Activated CD8-positive, alpha-beta memory T cell treated with anti-CD3 and anti-CD28 coated beads for 1 hour (primary cell): Measurements from ENCODE around the gene VAV2.
"Not testable (repeated sequence)": the region's sequence is repeated elsewhere in the genome, so short reads cannot be mapped to it uniquely, and the experiment has no call there.

Experiments
- DNase-seq, 2 donors: peaks; one replicate each; pipeline ENCODE4 v3.0.0-alpha.2; 2020; ENCODE audit warnings: low read depth in 1 of 2; ENCODE audit errors: extremely low read depth in 1 of 2

Gene VAV2

DNA sequence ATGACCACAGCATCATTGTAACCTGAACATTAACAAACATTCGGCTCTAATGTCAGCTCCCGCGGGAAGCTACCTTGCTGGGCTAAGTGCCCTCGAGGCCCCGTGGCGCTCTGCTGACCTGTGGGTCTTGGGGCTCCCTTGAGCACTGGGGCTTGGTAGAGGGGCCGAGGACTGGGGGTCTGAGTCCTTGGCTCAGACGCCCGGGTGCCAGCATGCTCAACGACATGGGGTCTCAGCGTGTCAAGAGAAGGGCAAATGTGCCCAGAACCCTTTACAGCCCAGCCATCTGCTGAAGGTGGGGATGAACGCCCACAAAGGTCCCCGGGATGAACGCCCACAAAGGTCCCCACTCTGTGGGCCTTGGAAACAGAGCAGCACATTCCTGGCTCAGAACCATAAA lies 214.3 kb downstream of the VAV2 start:
- no peak for DNase-seq

- DNase-seq = no peak
Measured at GRCh38 chr9:133777068-133777791, 214.9 kb downstream of the VAV2 start.

DNA sequence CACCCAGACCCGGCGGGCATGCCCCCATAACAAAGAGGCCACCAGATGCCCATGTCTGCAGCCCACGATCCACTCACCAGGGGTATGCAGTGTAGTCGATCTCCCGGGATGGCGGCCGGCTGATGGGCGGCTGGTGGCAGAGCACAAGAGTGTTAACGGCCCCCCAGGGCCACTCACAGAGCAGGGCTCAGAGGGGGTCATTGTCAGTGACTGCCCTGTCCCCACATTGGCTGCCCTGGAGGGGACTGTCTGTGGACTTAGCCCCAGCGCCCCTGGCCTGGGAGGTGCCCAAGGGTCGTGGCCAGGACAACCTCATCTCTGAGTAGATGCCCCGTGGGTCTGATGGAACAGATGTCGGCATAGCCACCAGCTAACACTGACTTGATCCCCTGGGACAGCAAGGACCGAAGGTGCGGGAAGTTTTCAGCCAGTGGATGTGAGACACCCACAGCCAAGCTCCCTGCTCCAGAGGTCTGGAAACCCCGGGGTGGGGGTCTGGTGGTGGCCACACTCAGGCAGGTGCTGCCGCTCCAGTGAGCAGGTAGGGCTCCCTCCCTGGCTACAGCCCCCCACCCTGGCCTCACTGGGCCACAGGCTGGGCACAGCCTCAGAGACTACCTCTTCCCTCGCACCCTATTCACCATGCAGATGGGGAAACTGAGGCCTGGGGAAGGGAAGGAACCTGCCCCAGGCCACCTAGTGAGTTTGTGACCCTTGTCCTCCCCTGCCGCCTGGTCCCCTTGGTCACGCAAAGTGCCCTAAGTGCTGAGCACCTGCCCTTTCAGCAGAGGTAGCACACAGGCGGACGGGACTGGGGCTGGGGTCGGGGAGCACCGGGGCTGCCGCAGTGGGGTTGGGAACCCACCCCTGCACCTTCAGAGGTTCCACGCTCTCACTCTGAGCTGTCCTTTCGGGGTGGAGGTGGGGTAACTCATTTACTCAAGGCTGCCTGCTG lies 215.9 kb downstream of the VAV2 start:
- no peak for DNase-seq

GRCh38 chr9:133775291-133775690 lies 216.8 kb downstream of the VAV2 start:
- DNase-seq = no peak

DNA sequence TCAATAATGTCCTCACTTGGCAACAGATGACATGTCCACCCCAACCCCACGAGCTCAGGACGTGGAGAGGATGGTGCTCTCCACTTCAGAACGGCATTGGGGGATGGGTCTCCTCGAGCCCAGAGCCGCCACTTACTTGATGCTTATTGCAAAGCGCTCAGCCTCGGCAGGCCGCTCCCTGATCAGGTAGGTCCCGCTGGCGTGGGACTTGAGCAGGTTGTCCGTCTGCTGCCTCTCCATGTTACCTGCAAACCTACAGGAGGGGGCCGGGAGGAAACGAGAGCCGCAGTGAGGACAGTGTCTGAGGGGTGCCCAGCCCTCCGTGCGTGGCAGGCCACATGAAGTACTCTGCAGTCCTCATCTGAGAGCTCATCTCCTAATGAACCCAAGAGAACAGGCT lies 217.3 kb downstream of the VAV2 start:
- DNase-seq = no peak

DNA sequence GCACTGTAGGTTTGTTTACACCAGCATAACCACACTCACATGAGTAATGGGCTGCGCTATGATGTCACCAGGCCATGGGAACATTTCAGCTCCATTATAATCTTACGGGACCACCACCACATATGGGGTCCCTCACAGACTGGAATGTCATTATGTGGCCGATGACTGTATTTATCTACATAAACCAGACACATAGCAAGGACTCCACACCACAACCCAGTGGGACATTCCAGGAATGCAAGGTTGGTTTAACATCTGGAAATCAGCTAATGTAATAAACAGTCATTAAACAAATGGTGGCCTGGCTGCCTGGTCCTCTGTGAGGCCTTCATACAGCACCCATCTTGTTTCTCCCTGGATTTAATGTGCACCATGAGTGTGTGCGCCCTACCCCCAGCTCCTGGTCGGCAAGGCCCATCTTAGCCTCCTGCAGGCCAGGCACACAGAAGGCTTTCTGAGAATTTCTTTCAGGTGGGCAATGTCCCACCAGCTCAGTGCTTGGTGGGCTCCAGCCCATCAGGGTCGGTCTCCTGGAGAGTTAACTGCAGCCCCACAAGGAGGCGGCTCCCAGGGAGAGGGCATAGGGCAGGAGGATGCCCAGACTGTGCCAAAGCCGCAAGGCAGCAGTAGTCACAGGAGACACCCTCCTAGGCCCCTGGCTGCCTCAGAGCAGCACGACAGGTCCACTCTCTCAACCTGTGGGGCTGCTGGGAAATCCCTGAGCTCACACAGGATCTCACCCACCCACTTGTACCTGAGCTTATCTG lies 218.1 kb downstream of the VAV2 start:
- DNase-seq = no peak

GRCh38 chr9:133772581-133772980 lies 219.5 kb downstream of the VAV2 start:
- DNase-seq = no peak

GRCh38 chr9:133771486-133772482 lies 220.3 kb downstream of the VAV2 start:
- DNase-seq = no peak

DNA sequence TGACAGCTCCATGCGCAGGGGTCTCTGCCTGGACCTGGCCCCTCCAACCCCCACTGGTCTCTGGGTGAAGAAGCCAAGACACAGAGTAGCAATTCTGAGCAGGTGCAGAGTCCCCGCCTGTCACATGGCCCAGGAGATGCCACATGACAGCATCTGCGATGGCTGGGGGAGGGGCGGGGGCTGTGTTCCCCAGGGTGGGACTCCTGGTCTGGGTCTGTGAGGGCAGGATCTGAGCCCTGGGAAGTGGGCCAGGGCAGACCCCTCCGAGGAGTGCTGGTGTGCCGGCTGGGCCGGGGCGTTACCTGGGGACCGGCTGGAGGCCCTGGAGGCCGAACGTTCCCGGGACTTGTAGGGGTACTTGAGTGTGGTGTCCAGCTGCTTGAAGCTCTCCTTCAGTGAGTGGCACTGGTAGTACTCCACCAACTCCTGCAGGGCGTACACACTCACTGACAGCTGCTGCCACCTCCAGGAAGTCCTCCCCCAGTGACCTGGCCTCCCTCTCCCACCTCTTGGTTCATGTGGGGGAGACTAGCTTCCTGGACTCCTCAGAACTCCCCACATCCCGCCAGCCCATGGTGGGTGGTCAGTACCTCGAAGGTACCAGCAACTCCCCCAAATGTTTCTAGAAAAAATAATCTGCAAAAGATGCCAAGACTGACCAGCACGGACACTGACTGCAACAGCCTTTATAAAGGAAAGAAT lies 221.9 kb downstream of the VAV2 start:
- DNase-seq = no peak

GRCh38 chr9:133769511-133770075 lies 222.5 kb downstream of the VAV2 start:
- DNase-seq = no peak

DNA sequence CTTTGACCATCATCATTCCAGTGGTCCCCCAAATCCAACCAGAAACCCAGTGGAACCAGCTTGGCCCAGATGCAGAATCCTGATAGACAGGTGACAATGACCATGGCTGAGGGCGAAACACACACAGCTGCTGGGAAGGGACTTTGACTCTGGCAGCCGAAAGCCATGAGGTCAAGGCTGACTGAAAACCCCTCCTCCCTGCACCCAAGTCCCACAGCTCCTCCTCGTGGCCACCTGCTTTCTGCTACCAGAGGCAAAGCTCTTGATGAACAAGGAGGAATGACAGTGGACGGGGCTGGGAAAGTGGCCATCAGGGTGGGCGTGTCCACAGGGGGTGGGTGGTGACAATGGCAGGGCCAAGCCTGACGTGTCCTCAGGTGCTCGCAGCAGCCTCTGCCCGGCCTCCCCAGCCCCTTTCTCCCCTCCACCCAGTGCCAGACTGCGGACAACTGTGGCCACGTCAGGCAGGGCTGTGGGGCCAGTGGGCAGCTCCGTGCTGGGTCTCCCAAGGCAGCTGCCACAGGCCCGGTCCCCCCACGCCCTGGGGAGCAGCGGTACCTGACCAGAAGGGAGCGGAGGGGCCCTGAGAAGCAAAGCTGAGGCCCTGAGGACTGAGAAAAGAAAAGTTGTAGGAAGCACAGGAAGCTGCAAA lies 223.1 kb downstream of the VAV2 start:
- no peak for DNase-seq

DNA sequence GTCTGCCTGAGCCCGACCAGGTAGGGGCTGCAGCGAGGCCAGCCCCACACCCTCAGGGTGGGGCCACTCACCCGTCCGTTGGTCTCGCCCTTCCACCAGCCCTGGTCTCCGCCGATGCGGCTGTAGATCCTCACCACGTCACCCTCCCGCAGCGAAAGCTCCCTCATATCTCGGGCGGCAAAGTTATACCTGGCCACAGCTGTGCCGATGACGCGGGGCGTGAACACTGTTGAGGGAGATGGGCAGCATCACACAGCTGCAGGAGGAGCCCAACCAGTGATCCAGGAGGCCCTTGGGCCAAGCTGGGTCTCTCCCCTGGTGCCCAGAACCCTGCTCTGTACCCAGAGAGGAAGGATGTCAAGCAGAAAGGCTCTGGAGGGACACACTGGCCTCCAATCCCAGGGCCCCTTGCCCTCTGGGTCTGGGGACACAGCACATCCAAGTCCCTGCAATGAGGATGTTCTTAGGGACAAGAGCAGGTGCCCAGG lies 223.7 kb downstream of the VAV2 start:
- no peak for DNase-seq

DNA sequence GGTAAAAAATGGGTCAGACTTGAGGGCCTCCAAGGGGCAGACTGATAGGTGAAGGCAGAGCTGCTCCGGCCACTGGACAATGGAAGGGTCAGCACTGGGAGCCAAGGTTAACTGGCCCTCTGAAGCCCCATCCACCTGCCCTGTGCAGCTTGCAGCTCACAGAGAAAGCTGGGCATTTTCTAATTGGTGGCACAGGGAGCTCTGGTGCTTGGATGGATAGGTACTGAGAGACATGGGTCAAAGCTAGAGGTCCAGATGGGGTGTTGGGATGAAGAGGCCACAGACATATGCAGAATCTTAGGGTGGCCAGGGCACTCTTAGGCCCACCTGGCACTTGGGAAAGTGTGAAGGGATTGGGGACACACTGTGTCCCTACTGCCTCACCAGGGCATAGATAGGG lies 224.5 kb downstream of the VAV2 start:
- DNase-seq = no peak

- no peak for DNase-seq
Measured at GRCh38 chr9:133767008-133767407, 225.1 kb downstream of the VAV2 start.

DNA sequence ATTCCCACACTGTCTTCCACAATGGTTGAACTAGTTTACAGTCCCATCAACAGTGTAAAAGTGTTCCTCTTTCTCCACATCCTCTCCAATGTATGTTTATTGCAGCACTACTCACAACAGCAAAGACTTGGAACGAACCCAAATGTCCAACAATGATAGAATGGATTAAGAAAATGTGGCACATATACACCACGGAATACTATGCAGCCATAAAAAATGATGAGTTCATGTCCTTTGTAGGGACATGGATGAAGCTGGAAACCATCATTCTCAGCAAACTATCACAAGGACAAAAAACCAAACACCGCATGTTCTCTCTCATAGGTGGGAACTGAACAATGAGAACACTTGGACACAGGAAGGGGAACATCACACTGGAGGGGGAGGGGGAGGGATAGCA lies 225.9 kb downstream of the VAV2 start:
- not testable (repeated sequence) for DNase-seq

DNA sequence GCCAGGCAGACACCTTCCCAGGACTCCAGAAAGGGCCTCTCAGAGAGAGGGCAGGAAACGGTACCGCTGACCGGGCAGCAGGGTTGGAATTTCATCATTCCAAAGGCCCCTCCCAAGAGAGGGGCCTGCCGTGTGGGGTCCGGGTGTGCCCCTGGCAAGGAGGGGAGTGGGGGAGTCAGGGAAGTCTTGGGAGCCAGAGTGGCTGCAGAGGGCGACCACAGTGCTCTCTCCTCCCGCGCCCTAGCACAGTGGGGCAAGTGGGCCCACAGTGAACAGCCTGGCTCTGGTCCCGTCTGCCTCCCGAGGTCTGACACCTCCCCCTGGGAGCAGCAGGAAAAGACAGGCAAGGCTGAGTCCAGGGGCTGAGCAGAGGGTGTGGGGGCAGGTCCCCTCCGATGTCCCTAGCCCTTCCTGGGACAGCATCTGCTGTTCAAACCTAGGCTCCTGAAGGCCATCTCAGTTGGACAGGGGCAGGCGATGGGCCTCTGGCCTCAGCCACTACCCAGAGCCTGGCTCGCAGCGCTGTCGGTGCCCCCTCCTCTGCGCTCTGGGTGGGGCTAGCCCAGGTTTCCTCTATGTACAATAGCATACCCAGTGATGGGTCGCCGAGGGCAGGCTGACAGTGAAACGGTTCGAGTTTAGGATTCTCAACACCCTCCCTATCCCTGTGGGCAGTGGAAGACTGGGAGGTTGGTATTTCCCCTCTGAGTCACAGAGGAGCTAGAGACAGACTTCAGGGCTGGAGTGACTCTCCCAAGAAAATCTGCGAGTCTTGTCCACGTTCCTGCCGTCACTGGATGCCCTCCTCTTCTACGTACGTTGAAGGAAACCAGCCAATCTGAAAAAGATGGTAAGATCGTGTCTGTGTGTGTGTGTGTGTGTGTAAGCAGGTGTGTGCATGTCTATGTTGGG lies 228.6 kb downstream of the VAV2 start:
- no peak for DNase-seq

DNA sequence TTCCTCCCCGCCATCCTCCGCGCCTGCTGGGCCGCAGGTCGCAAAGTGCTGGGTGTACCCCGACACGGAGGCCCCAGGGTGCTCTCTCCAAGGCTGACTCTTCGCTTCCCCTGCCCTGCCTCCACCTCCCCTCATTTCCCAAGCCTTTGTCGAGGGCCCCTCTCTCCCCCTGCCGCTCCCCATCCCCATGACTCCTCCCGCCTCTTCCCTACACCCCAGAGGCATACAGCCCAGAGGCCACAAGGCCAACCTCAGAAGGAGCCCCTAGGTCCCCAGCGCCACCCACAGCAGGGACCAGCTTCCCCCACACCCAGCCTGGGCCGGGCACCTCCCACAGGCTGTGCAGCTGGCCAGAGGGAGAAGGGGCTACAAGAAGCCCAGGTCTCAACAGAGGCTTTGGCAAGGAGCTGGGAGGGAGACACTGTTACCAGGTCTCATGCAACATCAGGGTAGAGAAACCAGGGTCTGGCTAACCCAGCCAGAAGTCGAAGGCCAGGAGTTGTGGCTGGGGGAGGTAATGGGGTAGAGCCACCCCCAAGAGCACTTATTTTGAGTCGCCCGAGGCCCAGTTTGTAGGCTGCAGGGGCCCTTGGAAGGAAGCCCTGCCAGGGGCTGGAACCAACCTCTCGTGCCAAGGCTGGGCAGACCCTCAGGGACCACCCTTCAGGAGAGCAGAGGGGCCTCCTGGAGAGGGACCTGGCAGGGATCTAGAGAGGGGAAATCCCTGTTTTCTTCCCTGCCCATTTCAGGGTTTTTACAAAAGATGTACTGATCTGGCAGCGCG lies 229.4 kb downstream of the VAV2 start:
- DNase-seq = no peak
